Kidney epithelial cell (primary cell): Measurements from ENCODE around the gene SLC35D2. TPM values are rescaled to one million over a fixed set of nuclear protein-coding genes. Genes with fewer than 3 reads are reported as not detected.

ENCODE experiments used
- DNase-seq: peaks from one replicate; pipeline ENCODE4 v3.0.0-alpha.2; 2010; ENCODE audit warnings: low read depth
- H3K27me3 ChIP-seq: 2 replicates; pipeline ENCODE4 v1.6.0; 2011; ENCODE audit warnings: low read length; ENCODE audit not compliant: control insufficient read depth, insufficient read depth
- H3K36me3 ChIP-seq: 2 replicates; pipeline ENCODE4 v1.5.1; 2011; ENCODE audit warnings: low read length; ENCODE audit not compliant: control insufficient read depth, insufficient read depth
- H3K4me3 ChIP-seq: 2 replicates; pipeline ENCODE4 v1.5.1; 2011; ENCODE audit warnings: low read depth, mild to moderate bottlenecking, control low read depth, low read length
- total RNA-seq: library from RNA; depleted of rRNA; stranded (reverse); fragments of >200 nt; gene quantifications from 2 replicates; pipeline ENCODE4 v1.2.3, GENCODE V29; 2015
- TF ChIP-seq, protein P1 (sequence below): IDR thresholded peaks from 2 replicates; pipeline ENCODE4 v1.5.1; 2011; ENCODE audit warnings: mild to moderate bottlenecking, moderate library complexity, low read length, control low read depth, inconsistent platforms; ENCODE audit not compliant: insufficient read depth, poor library complexity, severe bottlenecking

SLC35D2 gene
- total RNA-seq, 1 donor from 2014 or later, result 49.5 TPM

GRCh38 chr9:96417661-96418082 lies 34.2 kb upstream of the SLC35D2 start:
- Histone ChIP-seq H3K36me3 (no peaks in the 10 kb centered on the region), H3K4me3 (peak overlapping the region; percentile 81), H3K27me3 (no peaks in the 10 kb centered on the region)
- no peak for DNase-seq
- TF ChIP-seq, protein P1, sequence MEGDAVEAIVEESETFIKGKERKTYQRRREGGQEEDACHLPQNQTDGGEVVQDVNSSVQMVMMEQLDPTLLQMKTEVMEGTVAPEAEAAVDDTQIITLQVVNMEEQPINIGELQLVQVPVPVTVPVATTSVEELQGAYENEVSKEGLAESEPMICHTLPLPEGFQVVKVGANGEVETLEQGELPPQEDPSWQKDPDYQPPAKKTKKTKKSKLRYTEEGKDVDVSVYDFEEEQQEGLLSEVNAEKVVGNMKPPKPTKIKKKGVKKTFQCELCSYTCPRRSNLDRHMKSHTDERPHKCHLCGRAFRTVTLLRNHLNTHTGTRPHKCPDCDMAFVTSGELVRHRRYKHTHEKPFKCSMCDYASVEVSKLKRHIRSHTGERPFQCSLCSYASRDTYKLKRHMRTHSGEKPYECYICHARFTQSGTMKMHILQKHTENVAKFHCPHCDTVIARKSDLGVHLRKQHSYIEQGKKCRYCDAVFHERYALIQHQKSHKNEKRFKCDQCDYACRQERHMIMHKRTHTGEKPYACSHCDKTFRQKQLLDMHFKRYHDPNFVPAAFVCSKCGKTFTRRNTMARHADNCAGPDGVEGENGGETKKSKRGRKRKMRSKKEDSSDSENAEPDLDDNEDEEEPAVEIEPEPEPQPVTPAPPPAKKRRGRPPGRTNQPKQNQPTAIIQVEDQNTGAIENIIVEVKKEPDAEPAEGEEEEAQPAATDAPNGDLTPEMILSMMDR, result no peak

- Histone ChIP-seq H3K4me3 (peak overlapping the region; percentile 81), H3K27me3 (no peaks in the 10 kb centered on the region), H3K36me3 (no peaks in the 10 kb centered on the region)
- DNase-seq, result no peak
- TF ChIP-seq, protein P1, result no peak
These were observed 33.6 kb upstream of the SLC35D2 start for GRCh38 chr9:96417051-96417586.

GRCh38 chr9:96413302-96414221 lies 30.1 kb upstream of the SLC35D2 start:
- no peak for DNase-seq
- Histone ChIP-seq H3K36me3 (no peaks in the 10 kb centered on the region), H3K4me3 (no peak overlapping the region), H3K27me3 (no peaks in the 10 kb centered on the region)
- TF ChIP-seq, protein P1, result no peak

DNA sequence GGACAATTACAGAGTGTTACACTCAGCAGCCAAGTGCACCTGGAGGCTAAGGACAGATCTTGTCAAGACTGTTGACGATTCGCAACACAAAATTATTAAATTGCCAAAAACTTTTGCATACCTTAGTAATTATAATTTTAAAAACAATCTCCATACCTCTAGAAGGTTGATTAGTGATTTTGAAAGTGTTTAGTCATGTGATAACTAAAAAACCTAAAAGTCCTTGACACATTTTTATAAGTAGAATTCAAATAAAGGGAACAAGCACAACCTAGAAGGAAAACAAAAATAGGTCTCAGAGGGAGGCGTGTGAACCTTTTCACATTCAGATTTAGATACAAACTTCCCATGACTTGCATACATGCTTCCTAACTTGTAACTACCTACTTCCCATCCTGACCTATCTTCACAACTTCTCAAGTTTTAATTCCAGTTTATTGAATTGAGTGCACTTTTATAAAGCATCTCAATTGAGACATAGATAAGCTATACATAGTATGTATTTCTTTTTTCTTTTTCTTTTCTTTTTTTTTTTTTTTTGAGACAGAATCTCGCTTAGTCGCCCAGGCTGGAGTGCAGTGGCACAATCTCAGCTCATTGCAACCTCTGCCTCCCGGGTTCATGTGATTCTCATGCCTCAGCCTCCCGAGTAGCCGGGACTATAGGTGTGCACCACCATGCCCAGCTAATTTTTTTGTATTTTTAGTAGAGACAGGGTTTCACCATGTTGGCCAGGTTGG lies 28.8 kb upstream of the SLC35D2 start:
- H3K36me3 ChIP-seq, result no peaks in the 10 kb centered on the region
- DNase-seq, result no peak
- H3K27me3 ChIP-seq, result no peaks in the 10 kb centered on the region
- TF ChIP-seq, protein P1, result no peak
- H3K4me3 ChIP-seq, result no peak overlapping the region

GRCh38 chr9:96411129-96411838 lies 27.8 kb upstream of the SLC35D2 start:
- TF ChIP-seq, protein P1, result no peak
- no peak overlapping the region for H3K4me3 ChIP-seq
- no peaks in the 10 kb centered on the region for H3K27me3 ChIP-seq
- no peaks in the 10 kb centered on the region for H3K36me3 ChIP-seq
- DNase-seq, result no peak
